ENCODE data around the gene PSMG2.

The PSMG2 gene

DNA sequence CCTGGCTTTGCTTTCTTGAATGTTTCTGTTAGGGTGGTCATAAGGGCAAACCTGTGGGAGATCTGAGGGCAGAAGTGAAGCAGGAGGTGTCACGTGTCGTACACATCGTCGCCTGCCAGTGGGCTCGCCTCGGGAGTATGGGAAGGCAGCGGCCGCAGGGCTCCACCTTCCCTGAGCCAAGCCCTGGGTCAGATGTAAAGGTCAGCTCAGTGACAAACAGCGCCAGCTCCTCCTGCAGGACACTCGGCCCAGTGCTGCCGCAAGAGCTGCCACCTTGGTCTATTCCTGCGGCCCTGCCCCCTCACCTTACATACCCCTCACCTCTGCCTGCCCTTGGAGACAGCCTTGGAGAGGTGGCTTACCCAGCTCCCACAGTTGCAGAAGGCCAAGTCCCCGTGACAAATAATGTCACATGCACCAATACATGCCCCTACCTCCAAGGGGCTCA lies 64.2 kb downstream of the PSMG2 start:
- H3K4me3 Mint-ChIP-seq: no peak overlapping the region
- no peak for ATAC-seq
- H3K27me3 Mint-ChIP-seq: no peaks in the 10 kb centered on the region

DNA sequence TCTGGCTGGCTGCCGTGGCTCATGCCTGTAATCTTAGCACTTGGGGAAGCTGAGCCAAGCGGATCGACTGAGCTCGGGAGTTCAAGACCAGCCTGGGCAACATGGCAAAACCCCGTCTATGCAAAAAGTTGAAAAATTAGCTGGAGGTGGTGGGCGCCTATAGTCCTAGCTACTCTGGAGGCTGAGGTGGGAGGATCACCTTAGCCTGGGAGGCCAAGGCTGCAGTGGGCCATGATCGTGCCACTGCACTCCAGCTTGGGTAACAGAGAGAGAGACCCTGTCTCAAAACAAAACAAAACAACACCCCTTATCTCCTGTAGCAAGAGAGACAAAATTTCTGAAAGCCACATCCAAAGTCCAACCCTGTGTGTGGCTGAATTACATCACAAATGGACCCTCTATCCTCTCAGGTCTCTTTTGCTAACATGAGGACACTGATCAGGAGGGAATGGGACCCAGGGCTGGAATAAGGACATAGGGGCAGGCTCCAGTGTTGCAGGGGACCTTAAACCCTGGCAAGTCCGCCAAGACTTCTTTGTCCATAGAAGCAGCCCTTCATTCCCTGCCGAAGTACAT lies 64.8 kb downstream of the PSMG2 start:
- ATAC-seq (no peak), DNase-seq (no peak)
- no peaks in the 10 kb centered on the region for H3K4me1 Mint-ChIP-seq
- H3K36me3 Mint-ChIP-seq (ENCODE audit: low read depth): no peaks in the 10 kb centered on the region
- H3K4me3 Mint-ChIP-seq: no peak overlapping the region
- no peak overlapping the region for H3K27ac Mint-ChIP-seq
- no peaks in the 10 kb centered on the region for H3K27me3 Mint-ChIP-seq
- H3K9me3 Mint-ChIP-seq: no peaks in the 10 kb centered on the region

More for the DNA sequence above, 64.2 kb downstream of the PSMG2 start:
- no peaks in the 10 kb centered on the region for H3K4me1 Mint-ChIP-seq
- H3K27ac Mint-ChIP-seq: no peak overlapping the region
- no peak for DNase-seq
- no peaks in the 10 kb centered on the region for H3K9me3 Mint-ChIP-seq
- H3K36me3 Mint-ChIP-seq (ENCODE audit: low read depth): no peaks in the 10 kb centered on the region

GRCh38 chr18:12768625-12769024 lies 65.8 kb downstream of the PSMG2 start:
- Mint-ChIP-seq H3K4me1 (peaks cover 5% of the 10 kb centered on the region), H3K27ac (no peak overlapping the region), H3K9me3 (no peaks in the 10 kb centered on the region), H3K36me3 (ENCODE audit: low read depth) (peaks cover 2% of the 10 kb centered on the region), H3K4me3 (no peak overlapping the region), H3K27me3 (no peaks in the 10 kb centered on the region)
- ATAC-seq (no peak), DNase-seq (no peak)

DNA sequence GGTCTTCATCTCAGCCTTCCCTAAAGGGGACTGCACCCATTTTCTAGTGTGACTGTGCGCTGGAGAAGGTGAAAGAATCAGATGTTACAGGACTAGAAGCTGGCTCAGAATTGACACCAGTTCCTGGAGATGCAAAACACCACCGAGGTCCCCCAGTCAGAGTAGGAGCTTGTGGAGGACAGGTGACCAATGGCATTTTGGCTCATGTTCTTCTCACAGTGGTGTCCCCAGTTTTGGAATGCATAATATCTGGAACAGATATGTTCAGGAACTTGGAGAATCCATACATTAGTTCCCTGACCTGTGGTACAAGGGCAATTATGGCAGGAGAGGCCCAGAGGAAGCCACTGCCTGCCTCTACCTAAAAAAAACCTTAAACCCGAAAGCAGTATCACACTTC lies 66.3 kb downstream of the PSMG2 start:
- DNase-seq: no peak
- Mint-ChIP-seq H3K36me3 (ENCODE audit: low read depth) (peaks cover 2% of the 10 kb centered on the region), H3K9me3 (no peaks in the 10 kb centered on the region), H3K4me3 (no peak overlapping the region), H3K27me3 (no peaks in the 10 kb centered on the region), H3K27ac (no peak overlapping the region), H3K4me1 (peaks cover 8% of the 10 kb centered on the region)
- ATAC-seq: no peak

DNA sequence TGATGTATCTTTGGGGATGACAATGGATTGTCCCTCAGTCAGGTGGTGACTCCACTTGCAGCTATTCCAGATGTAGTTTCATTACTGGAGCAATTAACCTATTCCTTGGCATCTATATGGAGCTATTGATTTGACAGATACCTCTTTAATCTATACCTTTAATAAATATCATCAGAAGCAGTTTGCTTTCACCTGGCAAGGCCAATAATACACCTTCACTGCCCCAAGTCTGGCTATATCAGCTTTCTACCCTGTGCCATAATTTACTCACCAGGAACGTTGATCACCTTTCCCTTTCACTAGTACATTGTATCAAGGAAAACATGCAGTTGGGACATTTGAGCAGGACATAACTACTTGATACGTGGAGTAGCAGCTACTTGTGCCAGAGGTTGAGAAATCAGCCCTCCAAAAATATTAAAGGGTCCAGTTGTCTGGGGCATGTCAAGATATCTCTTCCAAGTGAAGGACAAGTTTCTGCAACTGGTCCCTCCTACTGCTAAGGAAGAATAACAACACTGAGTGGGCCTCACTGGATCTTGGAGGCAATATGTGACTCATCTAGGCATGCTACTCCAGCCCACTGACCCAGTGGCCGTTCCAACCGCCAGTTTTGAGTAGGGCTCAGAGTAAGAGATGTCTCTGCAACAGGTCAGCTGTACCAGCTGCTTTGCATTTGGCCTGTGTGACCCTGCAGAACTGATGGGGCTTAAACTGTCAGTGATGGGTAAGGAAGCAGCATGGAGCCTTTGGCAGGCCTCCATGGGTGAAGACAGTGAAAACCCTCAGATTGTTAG lies 67.0 kb downstream of the PSMG2 start:
- DNase-seq (no peak), ATAC-seq (no peak)
- no peak overlapping the region for H3K27ac Mint-ChIP-seq
- H3K9me3 Mint-ChIP-seq: no peaks in the 10 kb centered on the region
- no peaks in the 10 kb centered on the region for H3K27me3 Mint-ChIP-seq
- H3K4me3 Mint-ChIP-seq: no peak overlapping the region
- peaks cover 10% of the 10 kb centered on the region for H3K4me1 Mint-ChIP-seq
- peaks cover 2% of the 10 kb centered on the region for H3K36me3 Mint-ChIP-seq (ENCODE audit: low read depth)

DNA sequence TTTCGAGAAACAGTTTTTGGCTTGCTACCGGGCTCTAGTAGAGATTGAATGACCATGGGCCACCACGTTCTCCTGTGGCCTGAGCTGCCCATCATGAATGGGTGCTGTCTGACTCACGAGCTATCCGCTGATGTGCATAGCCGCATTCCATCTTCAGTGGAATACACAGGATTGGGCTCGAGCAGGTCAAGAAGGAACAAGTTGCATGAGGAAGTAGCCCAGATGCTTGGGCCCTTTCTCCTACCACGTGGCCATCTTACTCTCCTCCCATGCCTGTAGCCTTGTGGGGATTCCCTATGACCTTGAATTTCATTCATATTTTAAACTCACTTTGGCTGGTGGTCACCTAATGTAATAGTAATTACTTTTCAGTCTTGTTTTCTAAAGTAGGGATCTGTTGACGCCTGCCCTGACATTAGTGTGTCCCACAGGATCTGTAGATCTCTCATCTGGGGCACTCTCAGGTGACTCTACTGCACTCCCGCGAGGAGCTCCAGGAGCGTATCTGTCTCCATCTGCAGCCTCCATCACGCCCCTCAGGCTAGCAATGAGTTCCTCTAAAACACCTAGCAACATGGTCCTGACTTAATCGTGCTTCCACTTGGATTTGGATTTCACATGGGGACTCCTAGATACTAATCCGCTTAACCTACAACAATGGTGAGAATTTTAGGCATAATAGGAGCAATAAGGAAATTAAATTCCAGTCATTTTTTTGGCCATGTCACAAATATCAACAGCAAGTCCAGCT lies 67.8 kb downstream of the PSMG2 start:
- Mint-ChIP-seq H3K36me3 (ENCODE audit: low read depth) (peaks cover 2% of the 10 kb centered on the region), H3K27ac (no peak overlapping the region), H3K4me3 (no peak overlapping the region), H3K4me1 (peaks cover 12% of the 10 kb centered on the region), H3K27me3 (no peaks in the 10 kb centered on the region), H3K9me3 (no peaks in the 10 kb centered on the region)
- DNase-seq: no peak
- no peak for ATAC-seq

DNA sequence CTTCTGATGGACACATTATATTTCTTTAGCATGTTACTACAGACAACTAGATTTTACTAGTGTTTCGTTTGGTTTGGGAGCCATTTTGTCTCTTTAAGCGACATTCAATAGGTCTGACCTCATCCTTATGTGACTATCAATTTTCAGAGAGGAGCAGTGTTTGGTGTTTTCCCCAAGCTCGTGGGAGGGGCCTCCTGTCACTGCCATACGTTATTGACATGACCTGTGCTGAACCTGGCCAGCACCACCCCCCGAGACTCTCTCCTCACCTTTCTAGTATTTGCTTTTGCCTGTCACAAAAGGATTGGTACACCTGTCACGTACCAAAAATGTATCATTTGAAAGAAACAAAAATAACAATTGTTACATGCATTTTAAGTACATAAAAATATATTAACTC lies 69.3 kb downstream of the PSMG2 start:
- Mint-ChIP-seq H3K9me3 (no peaks in the 10 kb centered on the region), H3K36me3 (ENCODE audit: low read depth) (peaks cover 2% of the 10 kb centered on the region), H3K4me1 (peaks cover 16% of the 10 kb centered on the region), H3K27ac (no peak overlapping the region), H3K27me3 (no peaks in the 10 kb centered on the region), H3K4me3 (no peak overlapping the region)
- ATAC-seq: no peak
- no peak for DNase-seq

DNA sequence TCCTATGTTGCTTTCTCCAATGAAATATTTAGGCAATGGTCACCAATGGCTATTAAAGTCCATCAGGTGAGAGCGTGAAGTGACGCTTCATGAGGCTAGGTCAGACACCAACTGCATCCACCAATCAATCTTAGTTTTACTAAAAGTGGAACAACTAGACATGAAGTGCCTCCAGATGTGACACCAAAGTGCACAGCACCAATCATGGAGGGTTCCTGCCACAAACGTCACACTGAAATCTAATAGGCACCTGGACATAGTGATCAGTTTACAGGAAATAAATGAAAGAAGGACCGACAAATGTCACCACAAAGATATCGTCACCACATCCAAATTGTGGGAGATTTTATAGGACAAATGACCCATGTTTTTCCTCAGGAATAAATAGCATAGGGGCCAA lies 70.5 kb downstream of the PSMG2 start:
- peak overlapping the region; percentile 53 for H3K4me3 Mint-ChIP-seq
- peaks cover 2% of the 10 kb centered on the region for H3K36me3 Mint-ChIP-seq (ENCODE audit: low read depth)

GRCh38 chr18:12774982-12775381 lies 72.1 kb downstream of the PSMG2 start:
- peak; percentile 33 for ATAC-seq
- peak overlapping the region; percentile 81 for H3K4me3 Mint-ChIP-seq
- H3K4me1 Mint-ChIP-seq: peaks cover 16% of the 10 kb centered on the region
- no peaks in the 10 kb centered on the region for H3K9me3 Mint-ChIP-seq
- H3K36me3 Mint-ChIP-seq (ENCODE audit: low read depth): peaks cover 2% of the 10 kb centered on the region
- peak; percentile 12 for DNase-seq
- peak overlapping the region; percentile 83 for H3K27ac Mint-ChIP-seq
- no peaks in the 10 kb centered on the region for H3K27me3 Mint-ChIP-seq

More for the DNA sequence above, 70.5 kb downstream of the PSMG2 start:
- Mint-ChIP-seq H3K27me3 (no peaks in the 10 kb centered on the region), H3K4me1 (peaks cover 16% of the 10 kb centered on the region), H3K27ac (no peak overlapping the region), H3K9me3 (no peaks in the 10 kb centered on the region)
- no peak for ATAC-seq
- DNase-seq: no peak

Measured in activated naive CD8-positive, alpha-beta T cell treated with anti-CD3 and anti-CD28 coated beads, Interleukin-2, amount 50 U/mL, for 24 hours (primary cell).